HPDE6-E6E7 (cell line): ENCODE results near the gene TCHP.
"Not testable (repeated sequence)": the region's sequence is repeated elsewhere in the genome, so short reads cannot be mapped to it uniquely, and the experiment has no call there.

Experiments used
- DNase-seq: peaks from one replicate; pipeline ENCODE4 v3.0.0; 2011; ENCODE audit warnings: missing footprints; ENCODE audit errors: extremely low spot score

Gene TCHP, protein sequence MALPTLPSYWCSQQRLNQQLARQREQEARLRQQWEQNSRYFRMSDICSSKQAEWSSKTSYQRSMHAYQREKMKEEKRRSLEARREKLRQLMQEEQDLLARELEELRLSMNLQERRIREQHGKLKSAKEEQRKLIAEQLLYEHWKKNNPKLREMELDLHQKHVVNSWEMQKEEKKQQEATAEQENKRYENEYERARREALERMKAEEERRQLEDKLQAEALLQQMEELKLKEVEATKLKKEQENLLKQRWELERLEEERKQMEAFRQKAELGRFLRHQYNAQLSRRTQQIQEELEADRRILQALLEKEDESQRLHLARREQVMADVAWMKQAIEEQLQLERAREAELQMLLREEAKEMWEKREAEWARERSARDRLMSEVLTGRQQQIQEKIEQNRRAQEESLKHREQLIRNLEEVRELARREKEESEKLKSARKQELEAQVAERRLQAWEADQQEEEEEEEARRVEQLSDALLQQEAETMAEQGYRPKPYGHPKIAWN

DNA sequence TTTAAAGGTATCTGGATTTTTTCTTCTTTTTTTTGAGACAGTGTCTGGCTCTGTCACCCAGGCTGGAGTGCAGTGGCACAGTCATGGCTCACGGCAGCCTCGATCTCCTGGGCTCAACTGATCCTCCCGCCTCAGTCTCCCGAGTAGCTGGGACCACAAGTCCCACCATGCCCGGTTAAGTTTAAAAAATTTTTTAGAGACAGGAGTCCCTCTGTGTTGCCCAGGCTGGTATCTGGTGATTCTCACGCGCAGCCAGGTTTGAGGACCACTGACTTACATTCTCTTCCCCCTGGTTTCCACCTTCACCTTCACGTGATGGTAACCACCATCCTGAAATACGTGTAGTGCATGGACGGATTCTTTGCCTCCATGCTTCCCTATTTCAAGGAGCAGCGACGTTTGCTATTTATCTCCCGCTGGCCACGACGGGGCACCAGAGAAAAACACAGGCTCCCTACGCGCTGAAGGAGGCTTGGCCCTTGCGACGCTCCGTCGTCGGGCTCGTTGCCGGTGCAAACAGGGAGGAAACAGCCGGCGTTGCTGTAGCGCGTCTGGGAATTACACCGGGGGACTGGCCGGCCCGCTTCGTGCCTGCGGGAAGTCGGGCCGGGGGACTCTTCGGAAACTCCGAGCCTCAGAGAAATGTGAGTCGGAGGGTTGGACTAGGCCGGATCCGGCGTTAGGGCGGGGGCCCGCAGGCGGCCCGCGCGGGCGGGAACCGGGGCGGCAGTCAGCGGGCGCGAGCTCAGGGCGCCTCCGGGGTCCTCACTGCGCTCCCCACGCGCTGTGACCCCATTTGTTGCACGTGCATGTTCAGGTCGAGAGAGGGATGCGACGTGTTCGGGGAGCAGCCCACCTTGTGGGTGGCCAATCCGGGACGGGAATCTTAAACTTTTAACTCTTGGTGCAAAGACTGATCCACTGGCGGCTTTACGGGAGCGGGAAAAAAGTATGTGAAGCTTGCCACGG lies at the start of gene TCHP:
Gene TCHP (plus strand): TSS at position 492 of the 969 bp plus-strand sequence. CDS start 2,753 bp downstream, outside the sequence.
- DNase-seq, result peak; percentile 83

DNA sequence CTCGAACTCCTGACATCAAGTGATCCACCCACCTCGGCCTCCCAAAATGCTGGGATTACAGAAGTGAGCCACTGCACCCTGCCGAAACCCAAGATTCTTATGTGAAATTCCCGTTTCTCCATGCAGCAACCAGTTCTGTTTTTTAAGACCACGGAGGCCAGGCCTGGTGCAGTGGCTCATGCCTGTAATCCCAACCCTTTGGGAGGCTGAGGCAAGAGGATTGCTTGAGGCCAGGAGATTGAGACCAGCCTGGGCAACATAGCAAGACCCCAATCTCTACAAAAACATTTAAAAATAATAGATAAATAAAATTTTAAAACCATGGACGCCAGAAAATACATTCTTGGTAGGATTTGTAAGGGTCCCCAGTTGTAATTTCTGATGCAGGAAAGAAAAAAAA lies 49.6 kb upstream of the TCHP start:
- not testable (repeated sequence) for DNase-seq

DNA sequence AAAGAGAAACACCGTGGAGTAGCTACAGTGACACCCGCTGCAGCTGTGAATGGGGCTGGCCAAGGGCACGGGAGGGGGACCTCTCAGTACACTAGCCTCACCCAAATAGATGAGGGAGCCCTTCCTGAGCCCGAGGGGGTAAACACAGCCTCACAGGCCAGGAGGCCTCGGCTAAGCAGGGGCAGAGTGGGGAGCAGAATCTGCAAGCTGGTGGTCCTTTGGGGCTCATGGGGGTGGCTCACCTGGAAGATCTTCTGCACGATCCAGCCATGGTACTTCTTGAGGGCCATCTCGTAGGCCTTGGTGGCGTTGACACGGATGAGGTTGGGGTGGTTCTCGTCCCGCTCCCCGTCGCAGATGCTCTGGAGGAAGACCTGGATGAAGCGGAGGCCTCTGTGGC lies 44.7 kb upstream of the TCHP start:
- DNase-seq, result no peak

DNA sequence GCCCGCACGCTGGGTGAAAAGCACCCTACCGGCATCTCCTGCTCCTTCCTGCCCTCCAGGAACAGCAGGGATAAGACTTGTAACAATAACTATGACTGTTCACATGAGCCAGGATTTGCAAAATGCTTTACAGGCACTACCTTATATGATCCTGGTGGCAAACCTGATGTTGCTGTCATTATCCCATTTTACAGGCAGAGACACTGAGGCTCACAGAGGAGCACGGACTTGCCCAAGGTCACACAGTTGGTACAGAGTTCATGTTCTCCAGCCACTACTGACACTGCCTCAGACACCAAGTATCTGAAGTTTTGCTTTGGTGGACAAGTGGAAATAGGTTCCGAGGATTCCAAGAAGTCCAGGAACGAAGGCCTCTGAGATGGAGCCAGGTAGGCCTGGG lies 42.4 kb upstream of the TCHP start:
- DNase-seq, result no peak

DNA sequence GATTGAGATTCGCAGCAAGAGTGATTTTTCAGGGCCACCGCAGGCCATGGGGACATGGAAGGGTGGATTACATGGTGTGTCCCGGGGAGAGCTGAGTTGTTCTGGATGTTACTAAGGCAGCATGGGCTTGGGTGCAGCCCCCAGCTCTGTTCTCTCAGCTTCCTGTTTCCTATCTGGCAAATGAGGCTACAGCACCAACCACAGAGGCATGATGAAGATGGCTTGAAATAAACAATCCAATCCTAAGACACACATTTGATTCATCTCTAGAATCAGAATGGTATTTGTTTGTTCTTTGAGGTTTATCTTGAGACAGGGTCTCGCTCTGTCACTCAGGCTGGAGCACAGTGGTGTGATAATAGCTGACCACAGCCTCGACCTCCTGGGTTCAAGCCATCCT lies 41.3 kb upstream of the TCHP start:
- no peak for DNase-seq

DNA sequence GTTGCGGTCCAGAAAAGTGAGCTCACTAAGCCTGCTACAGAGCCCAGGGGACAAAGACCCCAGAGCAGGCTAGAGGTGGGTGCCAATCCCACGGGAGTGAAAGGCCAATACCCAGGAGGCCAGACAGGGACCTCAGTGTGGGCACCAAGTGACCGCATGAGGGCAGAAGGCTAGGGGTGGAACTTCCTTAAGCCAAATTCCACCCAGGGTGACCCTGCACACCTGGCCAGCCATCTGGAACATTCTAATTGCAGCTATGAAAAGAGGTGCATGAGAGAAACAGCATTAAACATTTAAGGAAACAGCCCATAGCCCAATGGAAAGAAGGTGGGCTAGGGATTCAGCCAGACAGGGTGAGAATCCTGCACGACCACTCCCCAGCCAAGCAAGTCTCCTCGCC lies 39.1 kb upstream of the TCHP start:
- DNase-seq, result no peak

DNA sequence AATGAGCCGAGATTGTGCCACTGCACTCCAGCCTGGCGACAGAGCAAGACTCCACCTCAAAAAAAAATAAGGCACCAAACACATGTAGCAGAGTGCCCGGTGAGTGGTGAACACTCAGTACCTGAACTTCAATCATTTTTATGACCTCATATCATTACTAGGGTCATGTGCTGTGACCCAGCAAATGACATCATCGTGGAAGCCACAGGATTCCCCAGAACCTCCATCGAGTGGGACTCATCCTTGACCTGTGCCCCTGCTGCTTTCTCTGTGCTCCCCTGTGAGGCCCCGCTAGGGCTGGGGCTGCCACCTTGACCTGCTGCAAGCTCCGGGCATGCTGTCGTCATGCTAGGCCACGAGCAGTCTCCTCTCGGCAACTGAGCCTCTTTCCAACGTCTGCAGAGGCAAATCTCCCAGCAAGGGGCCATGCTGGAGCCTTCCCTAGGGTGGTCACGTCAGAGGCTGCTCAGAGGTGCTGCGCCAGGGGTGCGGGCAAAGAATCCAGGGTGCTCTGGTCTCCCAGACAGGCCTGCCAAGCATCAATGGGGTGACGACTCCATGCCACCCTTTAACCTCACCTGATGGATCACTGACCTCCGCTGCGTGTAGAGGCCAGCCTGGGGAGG lies 38.3 kb upstream of the TCHP start:
- DNase-seq, result no peak

DNA sequence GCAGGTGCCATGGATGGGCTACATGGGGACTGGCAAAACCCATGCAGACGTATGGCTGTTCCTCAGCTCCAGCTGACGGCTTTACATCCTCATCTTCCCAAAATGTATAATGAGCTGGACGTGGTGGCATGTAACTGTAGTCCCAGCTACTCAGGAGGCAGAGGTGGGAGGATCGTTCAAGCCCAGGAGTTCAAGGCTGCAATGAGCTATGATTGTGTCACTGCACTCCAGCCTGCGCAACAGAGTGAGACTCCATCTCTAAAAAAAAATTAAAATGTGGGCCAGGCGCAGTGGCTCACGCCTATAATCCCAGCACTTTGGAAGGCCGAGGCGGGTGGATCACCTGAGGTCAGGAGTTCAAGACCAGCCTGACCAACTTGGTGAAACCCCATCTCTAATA lies 37.6 kb upstream of the TCHP start:
- not testable (repeated sequence) for DNase-seq

DNA sequence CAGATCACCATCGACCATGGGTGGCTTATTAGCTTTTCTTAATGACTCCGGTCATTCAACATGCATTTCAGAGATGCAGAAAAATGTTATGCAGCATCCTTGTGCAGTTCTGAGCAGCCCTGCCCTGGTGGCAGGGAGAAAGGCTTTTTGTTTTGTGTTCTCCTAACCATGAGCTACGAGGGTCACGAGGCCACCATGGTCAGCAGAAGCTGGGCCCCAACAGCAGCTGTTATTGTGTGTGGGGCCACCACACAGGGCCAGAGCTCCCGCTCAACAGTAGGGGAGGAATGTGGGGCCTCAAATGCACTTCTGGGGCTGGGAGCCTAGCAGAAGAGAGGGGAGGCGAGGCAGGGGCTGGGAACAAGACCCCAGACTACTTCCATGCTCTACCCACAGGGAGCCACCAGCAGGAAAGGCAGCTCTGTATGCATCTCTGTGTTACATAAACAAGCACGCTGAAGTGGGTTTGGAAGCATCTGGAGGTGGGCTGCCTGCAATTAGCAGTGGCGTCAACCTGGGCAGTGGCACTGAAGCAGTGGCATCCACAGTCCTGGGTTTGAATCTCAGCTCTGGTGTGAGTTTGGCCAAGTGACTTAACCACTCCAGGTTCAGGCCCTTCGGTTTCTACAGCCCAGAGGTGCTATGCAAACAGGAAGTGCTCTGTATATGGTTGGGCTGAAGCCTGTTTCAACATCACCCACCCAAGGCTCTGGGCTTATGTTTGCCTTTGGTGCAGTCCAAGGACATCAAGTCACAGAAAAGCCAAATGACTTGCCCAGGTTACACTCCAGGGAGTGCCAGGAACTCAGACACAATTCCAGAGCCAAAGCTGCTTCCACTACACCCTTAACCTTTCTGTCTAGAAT lies 36.0 kb upstream of the TCHP start:
- DNase-seq, result no peak

DNA sequence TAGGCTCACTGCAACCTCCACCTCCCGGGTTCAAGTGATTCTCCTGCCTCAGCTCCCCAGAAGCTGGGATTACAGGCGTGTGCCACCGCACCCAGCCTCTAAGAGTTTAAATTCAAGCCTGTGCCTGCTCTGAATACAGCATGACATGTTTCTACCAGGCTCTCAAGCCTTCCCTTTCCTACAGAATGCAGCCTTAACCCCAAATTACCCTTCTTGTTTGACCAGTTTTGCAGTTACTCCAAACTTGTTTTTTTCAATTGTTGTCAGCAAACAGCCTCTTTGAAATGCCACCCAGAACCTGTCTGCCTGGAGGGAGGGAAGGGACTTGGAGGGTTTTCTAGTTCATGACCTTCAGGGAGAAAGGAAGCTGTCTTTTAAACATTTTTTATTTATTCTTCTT lies 35.2 kb upstream of the TCHP start:
- peak; percentile 82 for DNase-seq

DNA sequence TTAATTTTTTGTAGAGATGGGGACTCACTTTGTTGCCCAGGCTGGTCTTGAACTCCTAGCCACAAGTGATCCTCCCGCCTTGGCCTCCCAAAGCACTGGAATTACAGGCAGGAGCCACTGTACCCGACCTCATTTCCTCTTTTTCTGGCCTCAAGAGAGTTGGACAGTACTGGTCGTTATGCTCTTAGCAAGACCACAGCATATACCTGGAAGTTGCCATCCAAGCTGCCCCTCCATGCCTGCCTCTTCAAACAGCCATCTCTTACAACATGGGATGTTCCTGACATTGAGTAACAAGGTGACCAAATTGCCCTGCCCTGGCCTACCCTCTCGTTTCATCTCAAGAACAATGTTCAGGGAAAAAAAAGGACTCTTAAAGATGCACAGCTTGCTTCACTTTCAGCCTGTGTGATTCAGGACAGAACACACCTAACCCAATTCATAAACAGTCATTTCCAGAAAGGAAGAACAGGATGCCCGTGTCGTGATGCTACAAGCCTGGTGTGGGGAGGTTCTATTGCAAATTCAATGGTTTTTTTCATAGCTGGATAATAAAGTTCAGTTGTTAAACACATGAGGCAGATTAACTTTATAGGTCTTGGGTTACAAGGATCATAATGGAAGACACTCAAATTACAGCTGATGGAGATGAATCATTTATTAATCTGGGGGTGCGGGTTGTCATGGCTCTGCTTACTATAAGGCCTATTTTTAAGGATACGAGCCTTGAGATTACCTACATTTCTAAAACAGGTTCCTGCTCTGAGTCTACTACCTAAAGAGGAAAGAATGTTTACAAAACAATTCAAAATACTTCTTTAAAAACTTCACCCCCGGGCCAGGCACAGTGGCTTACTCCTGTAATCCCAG lies 31.7 kb upstream of the TCHP start:
- no peak for DNase-seq

DNA sequence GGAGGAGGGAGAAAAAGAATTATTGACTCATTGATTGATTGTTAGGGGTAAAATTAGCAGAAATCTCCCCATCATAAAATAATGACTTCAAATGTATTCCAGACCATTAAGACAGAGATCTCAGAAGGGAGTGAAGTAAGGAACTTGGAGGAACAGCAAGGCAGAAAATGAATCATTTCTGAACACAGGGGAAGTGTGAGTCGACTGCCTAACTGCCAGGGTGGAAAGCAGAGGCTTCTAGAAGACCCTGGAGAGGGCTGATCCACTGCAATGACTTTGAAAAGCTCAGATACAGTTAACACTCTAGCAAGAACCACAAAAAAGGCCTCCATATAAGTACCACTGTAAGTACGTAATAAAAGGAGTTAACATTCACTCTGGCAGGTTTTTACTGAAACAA lies 29.4 kb upstream of the TCHP start:
- DNase-seq, result no peak

DNA sequence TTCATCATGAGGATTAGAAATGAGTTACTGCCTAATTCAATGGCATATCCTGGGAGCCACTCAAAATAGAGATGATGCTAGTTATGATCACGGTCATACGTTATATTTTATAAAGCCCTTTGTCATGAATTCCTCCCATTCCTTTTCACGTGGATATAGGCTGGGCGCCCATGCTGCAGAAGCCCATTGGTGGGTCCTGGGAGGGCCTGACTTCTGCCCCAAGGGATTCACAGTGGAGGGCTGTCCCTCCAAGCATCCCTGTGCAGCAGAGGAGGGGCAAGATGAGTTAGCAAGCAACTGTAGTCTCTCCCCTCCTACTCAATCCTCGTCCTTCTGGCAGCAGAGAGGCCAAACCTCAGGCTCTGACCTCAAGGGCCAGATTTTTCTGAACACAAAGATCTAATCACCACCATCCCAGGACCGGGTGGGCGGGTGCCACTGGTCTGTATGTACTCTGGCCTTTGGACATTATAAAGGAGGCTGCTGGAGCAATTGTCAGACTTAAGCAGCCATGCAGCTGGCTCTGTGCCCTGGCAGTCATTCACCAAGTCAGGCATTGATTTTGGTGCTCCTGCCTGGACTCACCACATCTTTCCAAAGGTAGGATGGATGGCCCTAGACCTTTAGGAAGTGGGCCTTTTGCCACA lies 28.3 kb upstream of the TCHP start:
- no peak for DNase-seq

DNA sequence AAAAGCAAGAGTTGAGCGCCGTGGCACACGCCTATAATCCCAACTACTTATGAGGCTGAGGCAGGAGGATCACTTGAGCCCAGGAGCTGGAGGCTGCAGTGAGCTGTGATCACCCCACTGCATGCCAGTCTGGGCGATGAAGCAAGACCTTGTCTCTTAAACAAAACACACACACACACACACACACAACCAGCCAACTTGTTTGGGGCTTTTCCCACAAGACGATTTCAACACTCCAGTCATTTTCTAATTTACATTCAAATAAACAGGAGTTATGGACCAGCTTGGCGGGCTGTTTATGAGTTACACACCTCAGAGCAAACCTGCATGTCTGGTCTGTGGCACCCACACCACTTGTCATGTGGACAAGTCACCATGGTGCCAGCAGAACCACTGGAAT lies 26.4 kb upstream of the TCHP start:
- no peak for DNase-seq

DNA sequence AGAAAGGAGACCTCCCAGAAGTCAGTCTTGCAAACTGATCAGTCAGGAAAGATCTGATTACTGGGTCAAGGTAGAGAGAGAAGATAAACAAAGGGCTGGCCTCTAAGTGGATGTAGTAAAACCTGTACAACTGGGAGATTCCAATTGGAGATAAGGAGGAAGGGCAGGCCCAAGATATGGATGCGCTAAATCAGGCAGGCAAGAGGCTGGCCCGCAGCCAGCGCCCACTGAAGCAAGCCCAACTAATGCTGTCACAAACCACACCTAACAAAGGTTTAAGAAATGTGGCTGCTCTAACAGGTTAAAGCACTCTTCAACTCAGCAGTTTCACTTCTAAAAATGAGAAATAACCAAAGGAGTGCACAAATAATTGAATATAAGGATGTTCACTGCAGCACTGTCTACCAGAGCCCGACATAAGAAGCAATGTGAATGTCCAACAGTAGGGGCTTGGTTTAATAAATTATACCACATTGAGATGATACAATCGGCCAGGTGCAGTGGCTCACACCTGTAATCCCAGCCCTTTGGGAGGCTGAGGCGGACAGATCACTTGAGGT lies 24.4 kb upstream of the TCHP start:
- DNase-seq, result no peak

DNA sequence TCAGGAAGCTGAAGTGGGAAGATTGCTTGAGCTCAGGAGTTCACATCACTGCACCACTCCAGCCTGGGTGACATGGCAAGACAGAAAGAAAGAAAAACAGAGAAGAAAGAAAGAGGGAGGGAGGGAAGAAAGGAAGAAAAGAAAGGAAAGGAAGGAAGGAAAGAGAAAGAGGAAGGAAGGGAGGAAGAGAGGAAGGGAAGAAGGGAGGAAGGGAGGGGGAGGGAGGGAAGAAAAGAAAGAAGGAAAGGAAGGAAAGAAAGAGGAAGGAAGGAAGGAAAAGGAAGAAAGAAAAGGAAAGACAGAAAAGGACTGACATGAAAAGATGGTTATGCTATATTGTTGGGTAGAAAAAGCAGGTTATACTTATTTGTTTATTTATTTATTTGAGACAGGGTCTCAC lies 23.7 kb upstream of the TCHP start:
- DNase-seq, result no peak

DNA sequence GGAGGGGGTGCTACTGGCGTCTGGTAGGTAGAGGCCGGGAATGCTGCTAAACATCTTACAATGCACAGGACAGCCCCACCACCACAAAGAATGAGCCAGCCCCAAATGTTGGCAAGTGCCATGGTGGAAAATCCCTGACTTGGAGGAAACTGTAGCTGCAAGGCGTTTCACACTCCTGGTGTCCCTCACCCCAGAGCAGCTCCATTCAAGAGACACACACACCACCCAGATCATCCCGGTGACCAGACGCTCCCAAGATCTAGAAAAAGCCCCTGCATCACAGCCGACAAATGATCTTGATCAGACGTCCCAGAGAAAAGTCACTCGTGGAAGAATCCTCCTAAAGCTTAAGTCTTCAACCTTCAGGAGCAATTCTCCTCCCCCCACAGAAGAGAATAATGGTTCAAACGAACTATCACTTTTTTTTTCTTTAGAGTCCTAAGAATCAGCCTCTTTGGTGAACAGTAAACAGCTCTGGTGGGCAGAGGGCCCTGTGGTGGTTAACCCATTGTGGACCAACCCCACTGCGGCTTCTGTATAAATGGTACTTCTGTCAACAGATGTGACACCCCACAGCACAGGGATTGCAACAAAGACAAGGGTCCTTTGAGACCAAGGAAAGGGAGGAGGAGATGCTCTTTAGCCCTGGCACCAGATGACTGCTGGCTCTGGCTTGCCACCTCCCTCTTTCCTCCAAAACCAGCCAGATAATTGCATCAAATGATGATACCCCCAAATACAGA lies 22.4 kb upstream of the TCHP start:
- no peak for DNase-seq

DNA sequence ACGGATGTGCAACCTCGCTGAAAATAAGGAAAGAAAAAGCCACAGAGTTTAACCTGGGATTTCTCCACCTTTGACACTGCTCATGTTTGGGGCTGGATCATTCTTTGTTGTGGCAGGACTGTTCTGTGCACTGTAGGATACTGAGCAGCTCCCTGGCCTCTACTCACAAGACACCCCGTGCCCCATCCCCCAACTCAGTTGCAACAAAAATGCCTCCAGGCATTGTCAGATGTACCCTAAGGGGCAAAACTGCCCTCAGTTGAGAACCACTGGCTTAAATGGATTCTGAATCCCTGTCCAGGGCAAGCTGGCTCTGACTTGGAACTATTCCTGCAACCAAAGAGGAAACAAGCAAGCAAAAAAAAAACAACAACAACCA lies 21.8 kb upstream of the TCHP start:
- no peak for DNase-seq

DNA sequence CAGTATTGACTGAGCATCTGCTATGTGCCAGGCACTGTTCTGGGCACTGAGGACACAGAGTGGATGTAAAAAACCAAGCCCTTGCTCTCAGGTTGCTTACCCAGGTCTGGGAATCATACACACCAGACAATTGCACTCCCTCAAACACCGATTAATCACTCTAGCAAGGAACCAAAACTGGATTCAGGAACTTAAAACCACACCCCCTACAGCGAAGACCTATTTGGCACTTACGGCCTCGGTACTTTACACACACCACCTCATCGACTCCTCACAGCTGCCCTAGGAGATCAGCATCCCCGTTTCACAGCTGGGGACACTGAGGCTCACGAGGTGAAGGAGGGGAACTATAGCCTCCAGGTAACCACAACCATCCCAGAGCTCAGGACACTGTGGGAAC lies 21.3 kb upstream of the TCHP start:
- DNase-seq, result no peak
